NCI-H460 (cell line): ENCODE results near the gene SULT1C4. TPM values are rescaled to one million over a fixed set of nuclear protein-coding genes. Genes with fewer than 3 reads are reported as not detected.
"Not testable (repeated sequence)": the region's sequence is repeated elsewhere in the genome, so short reads cannot be mapped to it uniquely, and the experiment has no call there.

Experiments
- DNase-seq: peaks from one replicate; pipeline ENCODE4 v3.0.0-alpha.2; 2016; ENCODE audit warnings: low read depth; ENCODE audit errors: extremely low read depth
- polyA plus RNA-seq: library from polyadenylated mRNA; depleted of rRNA; stranded (reverse); fragments of >200 nt; gene quantifications from 2 replicates; pipeline ENCODE4 v1.2.3, GENCODE V29; 2014; cell fraction: nucleus; rRNA removed
- total RNA-seq: library from RNA; depleted of rRNA; stranded (reverse); fragments of >200 nt; shearing (Covaris generic); gene quantifications from 2 replicates; pipeline ENCODE4 v1.2.3, GENCODE V29; 2014; rRNA removed

Gene SULT1C4
- total RNA-seq, result not detected in 2 replicates
- polyA plus RNA-seq, result not detected in 2 replicates

DNA sequence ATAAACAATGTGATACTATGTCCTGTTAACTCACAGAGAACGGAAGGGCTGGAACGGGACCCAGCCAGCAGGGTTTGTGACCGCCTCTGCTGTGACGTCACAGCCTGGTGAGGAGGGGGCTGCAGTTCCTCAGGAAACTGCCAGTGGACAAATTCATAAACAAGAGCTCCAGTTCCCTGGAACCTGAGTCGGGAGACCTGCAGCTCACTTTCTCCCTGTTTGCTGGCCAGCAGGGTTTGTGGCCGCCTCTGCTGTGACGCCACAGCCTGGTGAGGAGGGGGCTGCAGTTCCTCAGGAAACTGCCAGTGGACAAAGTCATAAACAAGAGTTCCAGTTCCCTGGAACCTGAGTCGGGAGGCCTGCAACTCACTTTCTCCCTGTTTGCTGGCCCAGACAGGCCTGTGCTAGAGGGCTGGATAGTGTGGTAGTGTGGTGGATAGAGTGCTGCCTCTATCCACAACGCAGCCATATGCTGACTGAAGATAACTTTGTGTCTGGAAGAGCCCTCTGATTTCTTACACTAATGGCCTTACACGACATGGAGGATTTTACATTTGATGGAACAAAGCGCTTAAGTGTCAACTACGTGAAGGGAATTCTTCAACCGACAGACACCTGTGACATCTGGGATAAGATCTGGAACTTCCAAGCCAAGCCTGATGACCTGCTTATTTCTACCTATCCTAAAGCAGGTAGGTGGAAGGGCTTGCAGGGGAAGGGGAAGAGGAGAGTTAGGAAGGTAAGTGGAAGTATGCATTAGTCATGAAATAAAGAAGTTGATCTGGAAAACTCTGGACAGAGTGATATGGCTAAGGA, at the start of gene SULT1C4:
TSS of gene SULT1C4 (plus strand) at position 140 of the 816 bp plus-strand sequence. CDS start at position 524, 384 bp downstream.
- no peak for DNase-seq

DNA sequence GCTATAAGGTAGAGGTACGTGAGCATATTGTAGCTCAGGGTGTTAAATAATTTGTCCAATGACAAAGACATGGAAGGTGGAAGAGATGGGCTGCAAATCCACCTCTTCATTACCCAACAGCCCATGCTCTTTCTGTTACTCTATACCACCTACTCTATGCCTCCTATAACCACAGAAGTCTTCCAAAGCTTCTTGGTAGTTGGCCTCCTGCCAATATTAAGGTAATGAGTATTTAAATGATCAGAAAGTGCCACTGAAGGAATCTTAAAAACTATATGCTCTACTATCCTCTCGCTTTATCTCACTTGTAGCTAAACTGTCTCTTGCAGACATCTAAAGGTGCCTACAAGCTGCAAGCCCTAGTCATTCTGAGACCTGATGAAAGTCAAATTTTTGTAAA, 48.0 kb upstream of the SULT1C4 start:
- DNase-seq, result no peak

DNA sequence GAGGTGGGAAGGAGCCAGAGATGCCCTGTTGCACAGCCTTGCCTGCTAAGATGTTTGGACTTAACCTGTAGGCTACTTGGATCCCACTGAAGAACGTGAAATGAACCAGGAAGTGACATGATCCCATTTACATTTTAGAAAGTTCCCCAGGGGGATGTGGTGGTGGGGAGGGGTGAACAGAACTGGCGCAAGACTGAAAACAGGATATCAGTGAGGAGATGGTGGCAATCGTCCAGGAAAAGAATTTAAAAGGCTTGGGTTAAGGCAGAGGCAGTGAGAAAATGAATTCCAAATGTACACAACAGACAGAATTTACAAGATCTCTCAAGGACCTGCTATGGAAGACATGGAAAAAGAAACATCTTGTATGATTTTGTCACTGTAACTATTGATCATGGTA, 46.8 kb upstream of the SULT1C4 start:
- no peak for DNase-seq

DNA sequence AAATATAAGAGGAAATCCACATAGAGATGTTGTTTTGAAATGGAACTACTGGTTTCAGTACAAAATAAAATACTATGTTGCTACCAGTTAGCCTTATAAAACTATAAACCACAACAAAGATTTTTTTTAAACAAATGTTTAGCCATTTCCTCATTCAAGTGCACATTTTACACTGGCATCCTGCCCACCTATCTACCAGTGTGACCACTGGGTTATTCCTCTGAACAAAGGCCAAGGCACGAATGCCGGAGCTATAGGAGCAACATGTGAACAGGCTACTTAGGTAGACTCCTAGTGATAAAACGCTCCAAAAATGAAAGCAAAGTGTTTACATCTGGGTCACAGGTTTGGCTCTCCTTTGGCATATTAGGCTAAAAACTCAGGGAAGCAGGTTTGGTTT, 31.8 kb upstream of the SULT1C4 start:
- DNase-seq, result no peak

DNA sequence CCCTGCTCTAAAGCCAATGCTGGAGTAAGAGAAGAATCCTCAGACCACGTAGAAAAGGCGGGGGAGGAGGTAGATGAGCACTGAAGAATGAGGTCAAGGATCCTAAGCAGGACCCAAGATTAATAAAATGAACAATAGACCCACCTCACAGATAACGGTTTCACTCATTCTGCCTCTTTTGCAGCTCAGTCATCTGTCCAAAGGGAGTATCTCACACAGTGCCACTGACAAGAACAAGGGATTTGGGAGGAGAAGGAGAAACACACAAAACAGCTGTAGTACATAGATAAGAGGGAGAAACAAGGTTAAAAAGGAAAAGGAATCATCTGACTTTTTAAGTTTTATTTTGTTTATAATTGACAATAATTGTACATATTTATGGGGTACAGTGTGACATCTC, 30.9 kb upstream of the SULT1C4 start:
- DNase-seq, result no peak

DNA sequence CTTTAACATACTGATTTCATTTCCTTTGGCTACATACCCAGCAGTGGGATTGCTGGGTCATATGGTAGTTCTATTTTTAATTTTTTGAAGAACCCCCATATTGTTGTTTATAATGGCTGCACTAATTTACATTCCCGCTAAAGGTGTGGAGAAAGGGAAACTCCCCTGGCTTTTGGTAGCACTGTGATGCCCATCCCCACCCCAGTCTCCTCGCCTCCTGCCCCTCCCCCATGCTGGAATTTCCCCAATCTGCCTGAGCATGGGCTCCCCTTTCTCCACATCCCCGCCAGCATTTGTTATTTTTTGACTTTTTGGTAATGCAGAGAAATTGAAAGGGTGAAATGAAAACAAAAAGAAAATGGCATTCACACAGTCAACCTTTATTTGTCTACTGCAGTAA, 30.0 kb upstream of the SULT1C4 start:
- no peak for DNase-seq

DNA sequence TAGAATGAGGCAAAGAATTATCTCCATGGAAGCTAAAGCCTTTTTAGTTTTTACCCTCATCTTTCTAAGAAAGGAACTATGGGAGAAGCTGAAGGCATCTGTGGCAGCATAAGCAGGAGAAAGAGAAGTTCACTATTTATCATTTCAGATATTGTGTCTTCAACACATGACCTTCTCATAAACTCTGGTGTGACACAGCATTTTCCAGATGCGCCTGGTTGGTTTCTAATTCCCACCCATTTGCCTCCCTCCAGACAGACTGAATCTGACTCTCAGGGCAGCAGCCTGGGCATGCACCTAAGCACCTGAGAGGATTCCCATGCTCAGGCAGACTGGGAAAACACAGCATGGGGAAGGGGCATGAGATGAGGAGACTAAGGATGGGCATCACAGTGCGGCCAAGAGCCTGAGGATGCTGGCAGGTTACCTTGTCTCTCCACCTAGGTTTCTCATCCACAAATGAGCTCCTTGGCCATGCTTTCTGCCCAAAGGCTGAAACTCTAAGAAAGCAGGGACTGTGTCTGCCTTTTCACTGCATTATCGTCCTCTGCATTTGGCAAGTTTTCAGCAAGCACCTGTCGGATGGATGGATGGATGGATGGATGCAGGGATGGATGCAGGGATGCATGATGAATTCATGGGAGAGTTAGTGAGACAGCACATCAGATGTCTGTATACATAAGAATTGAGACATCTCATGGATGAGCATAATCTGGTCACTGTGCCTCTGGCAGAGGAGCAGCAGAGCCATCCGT, 28.8 kb upstream of the SULT1C4 start:
- DNase-seq, result no peak

DNA sequence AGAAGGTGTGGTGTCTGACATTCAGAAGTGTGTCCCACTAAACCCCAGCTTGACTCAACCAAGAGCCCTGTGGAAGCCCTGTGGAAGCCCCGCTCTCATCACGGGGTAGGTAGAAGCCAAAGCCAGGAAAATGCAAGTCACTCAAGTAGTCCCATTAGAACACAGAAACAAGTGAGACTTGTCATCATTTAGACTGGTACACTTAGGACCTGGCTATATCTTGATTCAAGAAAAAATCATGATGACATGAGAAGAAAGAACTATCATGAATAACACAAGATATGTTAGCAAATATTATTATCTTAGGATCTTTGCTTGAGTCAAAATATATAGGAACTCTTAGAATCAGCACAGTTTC, 28.2 kb upstream of the SULT1C4 start:
- DNase-seq, result no peak

DNA sequence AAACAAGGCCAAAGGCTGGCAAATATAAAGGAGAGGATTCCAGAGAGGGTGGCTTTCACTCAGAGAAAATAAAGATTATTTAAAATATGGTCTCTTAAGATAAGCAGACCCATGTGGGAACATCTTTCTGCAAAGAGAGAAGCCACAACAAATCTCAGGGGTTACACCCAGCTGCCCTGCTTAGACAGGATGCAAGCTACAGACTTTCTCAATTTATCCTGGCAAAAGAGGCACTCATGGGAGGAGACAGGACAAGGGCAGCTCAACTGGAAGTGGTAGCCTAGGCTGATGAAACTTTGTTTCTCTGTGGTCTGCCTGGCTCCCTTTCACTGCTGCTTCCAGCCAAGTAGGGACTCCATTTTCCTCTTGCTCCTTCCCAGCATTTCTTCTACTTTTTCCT, 25.9 kb upstream of the SULT1C4 start:
- DNase-seq, result no peak

DNA sequence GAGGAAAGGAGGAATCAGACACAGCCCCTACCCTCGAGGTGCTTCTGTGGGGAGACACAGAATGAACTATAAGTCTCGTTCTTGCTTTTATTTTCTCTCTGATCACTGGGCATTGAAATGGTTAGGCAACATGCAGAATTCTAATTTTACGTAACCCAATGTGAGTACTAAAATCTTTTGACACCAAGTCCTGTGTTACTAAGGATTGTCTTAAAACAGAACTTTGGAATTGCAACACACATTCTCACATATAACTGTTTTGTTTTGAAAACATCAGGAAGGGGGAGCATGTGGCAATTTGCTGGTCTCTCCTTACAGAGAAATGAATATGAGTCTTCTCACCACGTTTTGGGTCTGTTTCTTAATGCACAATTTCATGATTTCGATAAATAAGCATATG, 23.6 kb upstream of the SULT1C4 start:
- no peak for DNase-seq

DNA sequence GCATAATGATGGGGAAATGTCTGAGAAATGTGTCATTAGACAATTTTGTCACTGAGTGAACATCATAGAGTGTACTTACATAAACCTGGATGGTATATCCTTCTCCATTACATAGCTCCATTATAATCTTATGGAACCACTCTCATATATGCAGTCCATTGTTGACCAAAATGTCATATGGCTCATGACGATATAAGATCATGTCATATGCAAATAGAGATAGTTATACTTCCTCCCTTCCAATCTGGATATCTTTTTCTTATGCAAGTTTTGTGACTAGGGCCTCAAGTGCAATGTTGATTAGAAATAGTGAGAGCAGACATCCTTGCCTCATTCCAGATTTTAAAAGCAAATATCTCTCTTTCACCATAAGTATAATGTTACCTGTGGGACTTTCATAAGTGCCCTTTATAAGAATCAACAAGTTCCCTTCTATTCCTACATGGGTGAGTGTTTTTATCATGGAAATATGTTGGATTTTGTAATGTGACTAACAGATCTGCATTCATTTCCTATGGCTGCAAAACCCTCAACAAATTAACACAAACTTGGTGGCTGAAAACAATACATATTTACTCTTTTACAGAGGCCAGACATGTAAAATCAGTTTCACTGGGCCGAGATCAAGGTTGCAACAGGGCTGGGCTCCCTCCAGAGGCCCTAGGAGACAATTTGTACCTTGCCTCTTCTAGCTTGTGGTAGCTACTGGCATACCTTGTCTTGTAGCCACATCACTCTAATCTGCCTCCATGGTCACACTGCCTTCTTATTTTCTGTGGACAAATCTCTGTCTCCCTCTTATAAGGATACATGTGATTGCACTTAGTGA, 21.6 kb upstream of the SULT1C4 start:
- no peak for DNase-seq

DNA sequence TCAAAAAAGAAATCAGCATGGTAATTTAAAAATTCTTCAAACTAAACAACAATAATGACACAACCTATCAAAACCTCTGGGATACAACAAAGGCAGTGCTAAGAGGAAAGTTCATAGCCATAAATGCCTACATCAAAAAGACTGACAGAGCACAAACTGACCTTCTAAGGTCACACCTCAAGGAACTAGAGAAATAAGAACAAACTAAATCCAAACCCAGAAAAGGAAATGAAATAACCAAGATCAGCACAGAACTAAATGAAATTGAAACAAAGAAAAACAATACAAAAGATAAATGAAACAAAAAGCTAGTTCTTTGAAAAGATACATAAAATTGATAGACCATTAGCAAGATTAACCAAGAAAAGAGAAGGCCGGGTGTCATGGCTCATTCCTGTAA, 18.4 kb upstream of the SULT1C4 start:
- not testable (repeated sequence) for DNase-seq

DNA sequence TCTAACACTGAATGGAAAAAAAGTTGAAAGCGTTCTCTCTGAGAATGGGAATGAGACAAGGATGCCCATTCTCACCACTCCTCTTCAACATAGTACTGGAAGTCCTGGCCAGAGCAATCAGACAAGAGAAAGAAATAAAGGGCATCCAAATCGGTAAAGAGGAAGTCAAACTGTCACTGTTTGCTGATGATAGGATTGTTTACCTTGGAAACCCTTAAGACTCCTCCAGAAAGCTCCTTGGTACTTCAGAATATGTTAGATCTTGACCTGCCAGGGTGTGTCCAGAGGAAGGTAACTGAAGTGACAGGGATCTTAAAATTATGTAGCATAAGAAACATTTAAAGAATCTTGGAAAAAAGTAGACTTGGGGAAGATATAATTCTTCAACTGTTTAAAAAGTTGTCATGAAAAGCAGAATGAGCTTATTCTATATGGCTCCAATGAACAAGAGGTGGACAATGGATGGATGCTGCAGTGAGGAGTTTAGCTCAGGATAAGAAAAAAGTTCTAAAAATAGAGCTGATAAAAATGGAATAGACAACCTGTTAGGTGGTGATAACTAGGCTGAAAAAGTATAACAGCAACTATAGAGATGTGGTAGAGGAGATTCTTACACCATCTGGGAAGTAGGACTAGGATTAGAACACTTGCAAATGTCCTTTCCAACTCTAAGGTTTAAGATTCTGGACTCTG, 16.8 kb upstream of the SULT1C4 start:
- DNase-seq, result no peak

DNA sequence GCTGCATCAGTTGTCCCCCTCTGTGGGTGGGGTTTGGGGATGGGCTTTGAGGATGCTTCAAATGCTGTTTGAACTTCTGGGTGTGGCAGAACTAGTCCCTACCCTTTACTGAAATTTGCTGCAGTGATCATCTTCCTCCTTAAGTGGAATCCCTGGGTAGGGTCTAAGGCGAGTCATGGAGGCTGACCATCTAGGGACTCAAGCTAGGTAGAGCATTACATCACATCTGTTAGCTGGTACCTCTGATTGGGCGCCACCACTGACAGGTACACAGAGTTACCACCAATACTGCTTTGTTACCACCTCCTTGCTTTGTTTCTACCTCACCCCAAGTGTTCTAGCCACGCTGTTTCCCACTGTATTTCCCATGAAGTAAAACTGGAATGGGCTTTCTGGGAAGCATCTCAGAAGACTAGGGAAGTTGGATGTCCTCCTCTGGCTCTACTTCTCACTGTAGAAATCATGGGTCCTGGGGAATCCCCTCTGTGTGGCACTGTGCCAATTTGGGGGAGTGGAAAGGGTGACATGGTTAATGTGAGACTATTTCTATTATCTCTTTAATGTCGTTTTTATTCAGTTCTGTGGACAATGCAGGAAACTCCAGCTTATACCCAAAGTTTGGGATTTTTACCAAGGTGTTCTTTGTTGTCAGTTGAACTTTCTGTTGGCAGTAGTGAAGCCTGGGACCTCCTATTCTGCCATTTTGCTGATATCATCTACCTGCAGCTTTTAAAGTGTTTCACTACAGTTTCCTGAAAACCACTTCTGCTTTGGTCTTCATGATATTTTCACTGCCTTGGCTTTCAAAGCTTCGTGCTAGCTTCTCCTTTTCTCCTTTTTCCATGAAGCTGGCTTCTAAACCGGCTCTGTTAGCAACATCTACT, 14.5 kb upstream of the SULT1C4 start:
- DNase-seq, result no peak

DNA sequence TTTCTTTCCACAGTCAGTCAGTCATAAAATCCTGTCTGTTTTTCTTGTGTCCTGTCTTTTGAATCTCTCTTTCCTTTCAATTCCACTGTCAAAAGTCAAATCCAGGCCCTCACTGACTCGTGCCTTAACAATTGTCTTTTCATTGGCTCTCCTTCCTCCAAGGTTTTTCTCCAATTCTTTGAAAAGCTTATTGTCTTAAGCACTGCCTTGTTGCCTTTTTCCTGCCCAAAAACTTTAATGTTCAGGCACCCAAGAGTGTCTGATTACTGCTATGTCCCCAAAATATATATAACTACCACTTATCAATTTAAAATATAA, 13.9 kb upstream of the SULT1C4 start:
- no peak for DNase-seq

DNA sequence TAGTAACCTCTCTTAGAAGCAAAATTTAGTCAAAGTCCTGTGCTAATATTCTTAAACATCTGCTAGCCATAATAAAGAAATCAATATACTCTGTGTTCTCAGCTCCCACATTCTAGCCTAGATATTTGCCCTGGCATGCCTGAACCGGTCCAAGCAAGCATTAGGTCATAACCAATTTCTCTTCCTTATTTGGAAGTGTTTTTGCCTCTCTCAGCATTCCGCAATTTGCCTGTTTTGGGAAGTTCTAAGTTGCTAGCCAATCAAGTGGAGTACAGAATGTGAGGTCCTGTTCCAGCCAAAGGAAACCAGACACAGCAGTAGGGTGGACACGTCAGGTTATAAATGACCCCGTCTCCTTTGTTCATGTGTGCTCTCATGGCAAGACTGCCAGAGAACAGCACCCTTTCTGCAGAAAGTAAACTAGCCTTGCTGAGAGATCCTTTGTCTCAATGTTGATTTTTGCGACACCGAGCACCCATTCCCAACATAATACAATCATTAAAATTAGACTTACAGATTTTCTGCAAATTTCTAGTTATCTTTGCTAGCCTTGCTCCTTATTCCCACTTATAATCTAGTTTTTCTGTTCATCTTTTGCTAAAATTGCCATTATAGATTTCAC, 13.0 kb upstream of the SULT1C4 start:
- no peak for DNase-seq

DNA sequence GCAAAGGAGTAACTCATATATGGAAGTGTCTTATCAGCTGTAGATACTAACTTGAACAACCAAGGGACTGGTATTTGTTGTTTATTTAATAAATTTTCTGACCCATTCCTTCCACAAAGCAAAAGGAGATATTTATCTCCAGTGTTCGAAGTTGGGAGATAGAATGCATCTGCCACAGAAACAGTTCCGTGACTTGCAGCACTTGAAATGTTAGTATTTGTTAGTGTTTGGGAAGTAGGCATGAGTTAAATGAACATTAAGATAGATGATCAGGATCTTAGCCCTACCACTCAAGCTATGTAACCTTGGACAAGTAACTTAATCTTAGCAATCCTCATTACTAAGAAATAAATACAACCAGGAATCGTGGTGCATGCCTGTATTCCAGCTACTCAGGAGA, 12.1 kb upstream of the SULT1C4 start:
- DNase-seq, result no peak

DNA sequence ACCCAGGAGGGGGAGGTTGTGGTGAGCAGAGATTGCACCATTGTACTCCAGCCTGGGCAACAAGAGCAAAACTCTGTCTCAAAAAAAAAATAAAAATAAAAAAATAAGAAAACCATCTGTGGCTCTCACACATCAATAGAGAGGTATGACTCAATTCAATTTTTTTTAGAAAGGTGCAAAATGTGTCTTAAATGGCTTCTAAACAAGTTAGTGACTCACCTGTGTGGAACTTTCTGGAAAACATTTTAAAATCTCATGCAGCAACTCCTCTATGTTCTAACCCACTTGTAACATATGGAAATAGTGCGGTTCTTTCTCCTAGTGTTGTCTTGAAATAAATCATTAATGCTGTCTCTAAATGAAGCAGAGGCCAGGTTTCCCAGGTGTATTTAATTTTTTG, 10.7 kb upstream of the SULT1C4 start:
- no peak for DNase-seq

DNA sequence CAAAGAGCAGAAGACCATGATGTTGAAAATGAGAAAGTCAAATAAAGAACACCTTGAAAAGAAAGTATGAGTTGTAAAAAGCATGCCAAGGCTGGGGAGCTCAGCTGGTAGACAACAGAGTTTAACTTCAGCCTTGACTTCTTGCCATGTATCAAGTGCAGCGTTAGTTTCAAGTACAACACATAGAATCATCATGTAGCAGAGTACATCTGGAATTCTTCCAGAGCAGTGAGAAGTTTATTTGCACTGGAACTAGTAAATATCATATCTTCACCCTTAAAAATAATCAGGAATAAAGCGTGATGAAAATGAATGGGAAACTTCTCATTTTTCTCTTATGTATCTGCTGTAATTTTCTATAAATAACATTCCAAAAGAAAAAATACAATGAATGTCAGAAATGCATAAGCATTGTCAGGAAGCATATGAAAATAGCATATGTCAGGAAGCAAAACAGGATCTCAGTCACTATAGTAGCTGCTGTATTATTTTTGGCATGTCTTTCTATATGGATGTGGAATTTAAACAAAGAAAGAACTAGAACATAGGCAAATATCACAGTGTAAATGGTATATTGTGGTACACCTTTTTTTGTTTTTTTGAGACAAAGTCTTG, 10.1 kb upstream of the SULT1C4 start:
- DNase-seq, result no peak
